Activated CD8-positive, alpha-beta memory T cell treated with anti-CD3 and anti-CD28 coated beads, Interleukin-2, amount 10 ng/mL, durations not matched to agents 7 days and 5 days (primary cell): ENCODE measurements around the gene RIPK3. TPM values are rescaled to one million over a fixed set of nuclear protein-coding genes. Genes with fewer than 3 reads are reported as not detected.
A peak's percentile ranks its signal among the peaks of the same experiment; 100 is the strongest.
"Not testable (repeated sequence)": the region's sequence is repeated elsewhere in the genome, so short reads cannot be mapped to it uniquely, and the experiment has no call there.

Experiments used
- ATAC-seq: fragments of 150-1000 bp; cut with Tn5 transposase; one replicate; pipeline ENCODE4 v1.10.0; 2021; ENCODE audit warnings: moderate library complexity
- CTCF ChIA-PET: fragments of 350-600 bp; sonication (Branson Sonifier 250); formaldehyde crosslinking; loops from one replicate; lab custom pipeline; 2021; ENCODE audit warnings: antibody characterized with exemption; lab: Charles Lee
- DNase-seq: peaks from one replicate; pipeline ENCODE4 v3.0.0-alpha.2; 2020
- H3K27ac Mint-ChIP-seq: one replicate; pipeline ENCODE4 v1.8.0; 2021; ENCODE audit warnings: mild to moderate bottlenecking, mixed read lengths
- H3K27me3 Mint-ChIP-seq: one replicate; pipeline ENCODE4 v1.8.0; 2021; ENCODE audit warnings: mixed read lengths
- H3K36me3 Mint-ChIP-seq: one replicate; pipeline ENCODE4 v1.8.0; 2021; ENCODE audit warnings: mild to moderate bottlenecking, mixed read lengths
- H3K4me1 Mint-ChIP-seq: one replicate; pipeline ENCODE4 v1.8.0; 2021; ENCODE audit warnings: mixed read lengths
- H3K4me3 Mint-ChIP-seq: one replicate; pipeline ENCODE4 v1.8.0; 2021; ENCODE audit warnings: mild to moderate bottlenecking, moderate library complexity, mixed read lengths
- H3K9me3 Mint-ChIP-seq: one replicate; pipeline ENCODE4 v1.8.0; 2022; ENCODE audit warnings: low read depth, mixed read lengths
- total RNA-seq, 2 experiments: library from RNA; stranded (reverse); gene quantifications; one replicate each; pipeline ENCODE4 v1.2.3, GENCODE V29; 2021

Gene RIPK3
- total RNA-seq, 2 experiments from 2014 or later: 22.9 to 29.4 TPM

GRCh38 chr14:24332268-24332993 is 7.4 kb downstream of the RIPK3 start:
- H3K27me3 Mint-ChIP-seq: peaks cover 38% of the 10 kb centered on the region
- ATAC-seq (peak; percentile 66), DNase-seq (peak; percentile 92)
- peaks cover 12% of the 10 kb centered on the region for H3K36me3 Mint-ChIP-seq
- peaks cover 65% of the 10 kb centered on the region for H3K4me1 Mint-ChIP-seq
- peak overlapping the region; percentile 73 for H3K4me3 Mint-ChIP-seq
- CTCF ChIA-PET: interaction anchor here (0.8 to 25.2 kb wide), 31 partner anchors 8 to 360 kb away, joined by 3 to 854 read pairs (median 8); partner anchors contain the start of genes CBLN3, CHMP4A, CIDEB and DHRS1
- H3K9me3 Mint-ChIP-seq: no peaks in the 10 kb centered on the region
- peak overlapping the region; percentile 82 for H3K27ac Mint-ChIP-seq

GRCh38 chr14:24331731-24332267 is 8.0 kb downstream of the RIPK3 start:
- Mint-ChIP-seq H3K4me1 (peaks cover 72% of the 10 kb centered on the region), H3K9me3 (no peaks in the 10 kb centered on the region), H3K36me3 (peaks cover 9% of the 10 kb centered on the region), H3K27me3 (peaks cover 38% of the 10 kb centered on the region), H3K4me3 (peak overlapping the region; percentile 73), H3K27ac (peak overlapping the region; percentile 82)
- ATAC-seq (no peak), DNase-seq (no peak)
- CTCF ChIA-PET: interaction anchor here (0.8 to 25.2 kb wide), 18 partner anchors 9 to 110 kb away, joined by 3 to 854 read pairs (median 10); partner anchors contain the start of genes CBLN3, CIDEB, DHRS1 and KHNYN

GRCh38 chr14:24330973-24331674 is 8.7 kb downstream of the RIPK3 start:
- no peak overlapping the region for H3K27ac Mint-ChIP-seq
- ATAC-seq: no peak
- CTCF ChIA-PET: interaction anchor here (1.0 to 25.2 kb wide), 10 partner anchors 9 to 110 kb away, joined by 3 to 854 read pairs (median 12); partner anchors contain the start of genes CBLN3, CIDEB, KHNYN and LTB4R
- H3K9me3 Mint-ChIP-seq: no peaks in the 10 kb centered on the region
- H3K36me3 Mint-ChIP-seq: peaks cover 8% of the 10 kb centered on the region
- DNase-seq: no peak
- H3K4me3 Mint-ChIP-seq: no peak overlapping the region
- H3K27me3 Mint-ChIP-seq: peaks cover 38% of the 10 kb centered on the region
- peaks cover 72% of the 10 kb centered on the region for H3K4me1 Mint-ChIP-seq

- peaks cover 67% of the 10 kb centered on the region for H3K4me1 Mint-ChIP-seq
- H3K4me3 Mint-ChIP-seq: peak overlapping the region; percentile 9
- CTCF ChIA-PET: interaction anchor here (0.8 to 25.2 kb wide), 7 partner anchors 9 to 216 kb away, joined by 3 to 854 read pairs (median 5); partner anchors contain the start of genes CBLN3, CIDEB, KHNYN and LTB4R
- H3K36me3 Mint-ChIP-seq: no peaks in the 10 kb centered on the region
- H3K27ac Mint-ChIP-seq: peak overlapping the region; percentile 65
- H3K27me3 Mint-ChIP-seq: peaks cover 32% of the 10 kb centered on the region
- peak; percentile 71 for ATAC-seq
- H3K9me3 Mint-ChIP-seq: no peaks in the 10 kb centered on the region
- peak; percentile 94 for DNase-seq
Measured at GRCh38 chr14:24329736-24330135, 10.1 kb downstream of the RIPK3 start.

GRCh38 chr14:24329073-24329663 is 10.6 kb downstream of the RIPK3 start:
- no peak overlapping the region for H3K4me3 Mint-ChIP-seq
- H3K9me3 Mint-ChIP-seq: no peaks in the 10 kb centered on the region
- H3K36me3 Mint-ChIP-seq: no peaks in the 10 kb centered on the region
- ATAC-seq: no peak
- H3K27ac Mint-ChIP-seq: peak overlapping the region; percentile 65
- peaks cover 28% of the 10 kb centered on the region for H3K27me3 Mint-ChIP-seq
- H3K4me1 Mint-ChIP-seq: peaks cover 63% of the 10 kb centered on the region
- DNase-seq: no peak
- CTCF ChIA-PET: interaction anchor here (0.8 to 25.2 kb wide), 8 partner anchors 10 to 215 kb away, joined by 3 to 854 read pairs (median 4); partner anchors contain the start of genes CBLN3, CIDEB, DHRS1 and KHNYN

GRCh38 chr14:24327914-24328313 is 11.9 kb downstream of the RIPK3 start:
- Mint-ChIP-seq H3K27me3 (peaks cover 19% of the 10 kb centered on the region), H3K4me1 (peaks cover 54% of the 10 kb centered on the region)
- not testable (repeated sequence) for ATAC-seq, H3K4me3 Mint-ChIP-seq, H3K27ac Mint-ChIP-seq, H3K36me3 Mint-ChIP-seq, H3K9me3 Mint-ChIP-seq
- DNase-seq: peak; percentile 57
- CTCF ChIA-PET: interaction anchor here (1.2 to 25.2 kb wide), 5 partner anchors 18 to 102 kb away, joined by 3 to 854 read pairs (median 112); partner anchors contain the start of genes CBLN3, CIDEB, DHRS1 and KHNYN

- Mint-ChIP-seq H3K4me3 (no peak overlapping the region), H3K4me1 (peaks cover 50% of the 10 kb centered on the region), H3K27ac (peak overlapping the region; percentile 77), H3K27me3 (peaks cover 15% of the 10 kb centered on the region), H3K36me3 (no peaks in the 10 kb centered on the region), H3K9me3 (no peaks in the 10 kb centered on the region)
- ATAC-seq (no peak), DNase-seq (no peak)
- CTCF ChIA-PET: interaction anchor here (1.1 to 25.2 kb wide), 5 partner anchors 11 to 103 kb away, joined by 6 to 854 read pairs (median 112); partner anchors contain the start of genes CBLN3, CIDEB, KHNYN and LTB4R
Measured at GRCh38 chr14:24327303-24327702, 12.5 kb downstream of the RIPK3 start.

- DNase-seq (no peak), ATAC-seq (no peak)
- peaks cover 37% of the 10 kb centered on the region for H3K4me1 Mint-ChIP-seq
- peaks cover 7% of the 10 kb centered on the region for H3K27me3 Mint-ChIP-seq
- CTCF ChIA-PET: interaction anchor here (1.0 to 25.2 kb wide), 3 partner anchors 16 to 104 kb away, joined by 3 to 854 read pairs (median 148); partner anchors contain the start of genes CBLN3, CIDEB, KHNYN and LTB4R
- no peaks in the 10 kb centered on the region for H3K36me3 Mint-ChIP-seq
- H3K9me3 Mint-ChIP-seq: no peaks in the 10 kb centered on the region
- H3K27ac Mint-ChIP-seq: no peak overlapping the region
- H3K4me3 Mint-ChIP-seq: no peak overlapping the region
Measured at GRCh38 chr14:24325963-24326362, 13.8 kb downstream of the RIPK3 start.

- no peak for DNase-seq
- no peak overlapping the region for H3K4me3 Mint-ChIP-seq
- no peaks in the 10 kb centered on the region for H3K36me3 Mint-ChIP-seq
- CTCF ChIA-PET: interaction anchor here (1.0 to 25.2 kb wide), 6 partner anchors 9 to 105 kb away, joined by 3 to 854 read pairs (median 6); partner anchors contain the start of genes CBLN3, CIDEB, KHNYN and LTB4R
- no peaks in the 10 kb centered on the region for H3K9me3 Mint-ChIP-seq
- peaks cover 4% of the 10 kb centered on the region for H3K27me3 Mint-ChIP-seq
- peaks cover 33% of the 10 kb centered on the region for H3K4me1 Mint-ChIP-seq
- H3K27ac Mint-ChIP-seq: no peak overlapping the region
- ATAC-seq: no peak
Measured at GRCh38 chr14:24325041-24325530, 14.7 kb downstream of the RIPK3 start.

- no peak overlapping the region for H3K27ac Mint-ChIP-seq
- H3K4me1 Mint-ChIP-seq: peaks cover 22% of the 10 kb centered on the region
- ATAC-seq: no peak
- DNase-seq: no peak
- no peaks in the 10 kb centered on the region for H3K36me3 Mint-ChIP-seq
- H3K4me3 Mint-ChIP-seq: no peak overlapping the region
- CTCF ChIA-PET: interaction anchor here (1.3 to 25.2 kb wide), 5 partner anchors 10 to 106 kb away, joined by 3 to 854 read pairs (median 9); partner anchors contain the start of genes CBLN3, CIDEB, KHNYN and LTB4R
- peaks cover 12% of the 10 kb centered on the region for H3K27me3 Mint-ChIP-seq
- no peaks in the 10 kb centered on the region for H3K9me3 Mint-ChIP-seq
Measured at GRCh38 chr14:24324024-24324423, 15.8 kb downstream of the RIPK3 start.

GRCh38 chr14:24323341-24323740 is 16.4 kb downstream of the RIPK3 start:
- Mint-ChIP-seq H3K4me3 (no peak overlapping the region), H3K27ac (no peak overlapping the region), H3K4me1 (peaks cover 15% of the 10 kb centered on the region), H3K9me3 (no peaks in the 10 kb centered on the region), H3K36me3 (no peaks in the 10 kb centered on the region), H3K27me3 (peaks cover 12% of the 10 kb centered on the region)
- DNase-seq: no peak
- CTCF ChIA-PET: interaction anchor here (13.2 to 25.2 kb wide), 2 partner anchors 13 to 107 kb away, joined by 148 to 854 read pairs; partner anchors contain the start of genes CBLN3, CIDEB, KHNYN and LTB4R
- no peak for ATAC-seq

- Mint-ChIP-seq H3K27me3 (peaks cover 12% of the 10 kb centered on the region), H3K27ac (no peak overlapping the region), H3K4me3 (no peak overlapping the region), H3K36me3 (no peaks in the 10 kb centered on the region), H3K9me3 (no peaks in the 10 kb centered on the region), H3K4me1 (peaks cover 10% of the 10 kb centered on the region)
- DNase-seq: no peak
- CTCF ChIA-PET: interaction anchor here (1.1 to 25.2 kb wide), 5 partner anchors 9 to 107 kb away, joined by 3 to 854 read pairs (median 7); partner anchors contain the start of genes CBLN3, CIDEB, KHNYN and LTB4R
- no peak for ATAC-seq
Measured at GRCh38 chr14:24322672-24323071, 17.1 kb downstream of the RIPK3 start.
